ENCODE data around the gene HSPB6. TPM values are rescaled to one million over a fixed set of nuclear protein-coding genes. Genes with fewer than 3 reads are reported as not detected.
"Not testable (repeated sequence)": the region's sequence is repeated elsewhere in the genome, so short reads cannot be mapped to it uniquely, and the experiment has no call there.

Gene HSPB6
- total RNA-seq, 1 donor from 2014 or later, result 21.7 TPM

DNA sequence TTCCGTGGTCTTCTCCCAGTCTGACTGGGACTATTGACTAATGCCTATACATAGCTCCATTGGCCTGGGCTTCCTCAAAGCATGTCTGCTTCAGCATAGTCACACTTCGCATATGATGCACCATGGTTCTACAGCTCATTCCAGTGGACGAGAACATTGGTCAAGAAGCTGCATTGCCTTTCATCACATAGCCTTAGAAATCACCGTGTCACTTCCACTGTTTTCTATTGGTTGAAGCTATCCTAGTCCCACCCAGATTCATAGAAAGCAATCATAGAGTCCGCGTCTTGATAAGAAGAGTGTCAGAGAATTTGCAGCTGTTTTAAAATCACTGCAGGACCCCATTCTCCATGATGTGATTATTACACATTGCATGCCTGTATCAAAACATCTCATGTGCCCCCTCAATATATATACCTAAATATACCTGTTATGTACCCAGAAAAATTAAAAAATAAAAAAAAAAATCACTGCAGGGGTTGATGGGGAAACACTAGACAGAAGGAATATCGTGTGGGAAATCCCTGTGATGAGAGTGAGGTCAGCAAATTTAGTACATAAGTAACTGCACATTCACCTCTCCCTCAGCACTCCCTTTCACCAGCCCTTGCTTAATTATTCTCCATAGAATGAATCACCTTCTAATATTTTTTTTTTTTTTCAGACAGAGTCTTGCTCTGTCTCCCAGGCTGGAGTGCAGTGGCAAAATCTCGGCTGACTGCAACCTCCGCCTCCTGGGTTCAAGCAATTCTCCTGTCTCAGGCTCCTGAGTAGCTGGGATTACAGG lies 16.4 kb upstream of the HSPB6 start:
- H3K9me3 Mint-ChIP-seq, result no peaks in the 10 kb centered on the region
- TF ChIP-seq, protein P1, sequence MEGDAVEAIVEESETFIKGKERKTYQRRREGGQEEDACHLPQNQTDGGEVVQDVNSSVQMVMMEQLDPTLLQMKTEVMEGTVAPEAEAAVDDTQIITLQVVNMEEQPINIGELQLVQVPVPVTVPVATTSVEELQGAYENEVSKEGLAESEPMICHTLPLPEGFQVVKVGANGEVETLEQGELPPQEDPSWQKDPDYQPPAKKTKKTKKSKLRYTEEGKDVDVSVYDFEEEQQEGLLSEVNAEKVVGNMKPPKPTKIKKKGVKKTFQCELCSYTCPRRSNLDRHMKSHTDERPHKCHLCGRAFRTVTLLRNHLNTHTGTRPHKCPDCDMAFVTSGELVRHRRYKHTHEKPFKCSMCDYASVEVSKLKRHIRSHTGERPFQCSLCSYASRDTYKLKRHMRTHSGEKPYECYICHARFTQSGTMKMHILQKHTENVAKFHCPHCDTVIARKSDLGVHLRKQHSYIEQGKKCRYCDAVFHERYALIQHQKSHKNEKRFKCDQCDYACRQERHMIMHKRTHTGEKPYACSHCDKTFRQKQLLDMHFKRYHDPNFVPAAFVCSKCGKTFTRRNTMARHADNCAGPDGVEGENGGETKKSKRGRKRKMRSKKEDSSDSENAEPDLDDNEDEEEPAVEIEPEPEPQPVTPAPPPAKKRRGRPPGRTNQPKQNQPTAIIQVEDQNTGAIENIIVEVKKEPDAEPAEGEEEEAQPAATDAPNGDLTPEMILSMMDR (IDR thresholded peaks at IDR 0.05; ENCODE audit: unreplicated experiment), result no peak
- H3K36me3 Mint-ChIP-seq, result peaks cover 7% of the 10 kb centered on the region
- H3K4me1 Mint-ChIP-seq, result peaks cover 19% of the 10 kb centered on the region
- H3K27ac Mint-ChIP-seq, result no peak overlapping the region
- no peak for DNase-seq (ENCODE audit: low spot score in 2 of 2, unreplicated experiment in 2 of 2)
- H3K27me3 Mint-ChIP-seq (ENCODE audit: low read depth), result no peaks in the 10 kb centered on the region
- H3K4me3 Mint-ChIP-seq, result no peak overlapping the region

DNA sequence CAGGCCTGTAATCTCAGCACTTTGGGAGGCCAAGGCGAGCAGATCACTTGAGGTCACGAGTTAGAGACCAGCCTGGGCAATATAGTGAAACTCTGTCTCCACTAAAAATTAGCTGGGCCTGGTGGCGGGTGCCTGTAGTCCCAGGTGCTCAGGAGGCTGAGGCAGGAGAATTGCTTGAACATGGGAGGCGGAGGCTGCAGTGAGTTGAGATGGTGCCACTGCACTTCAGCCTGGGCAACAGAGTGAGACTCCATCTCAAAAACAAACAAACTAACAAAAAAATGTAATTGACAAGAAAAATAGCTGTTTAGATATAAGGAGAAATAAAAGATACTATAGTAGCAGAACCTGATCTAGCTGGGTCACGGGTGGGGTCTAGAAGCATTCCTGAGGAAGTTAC lies 15.5 kb upstream of the HSPB6 start:
- DNase-seq (ENCODE audit: low spot score in 2 of 2, unreplicated experiment in 2 of 2); H3K27me3 Mint-ChIP-seq (ENCODE audit: low read depth); H3K4me3 Mint-ChIP-seq; H3K27ac Mint-ChIP-seq; H3K36me3 Mint-ChIP-seq; H3K9me3 Mint-ChIP-seq: not testable (repeated sequence)
- H3K4me1 Mint-ChIP-seq, result peaks cover 20% of the 10 kb centered on the region

DNA sequence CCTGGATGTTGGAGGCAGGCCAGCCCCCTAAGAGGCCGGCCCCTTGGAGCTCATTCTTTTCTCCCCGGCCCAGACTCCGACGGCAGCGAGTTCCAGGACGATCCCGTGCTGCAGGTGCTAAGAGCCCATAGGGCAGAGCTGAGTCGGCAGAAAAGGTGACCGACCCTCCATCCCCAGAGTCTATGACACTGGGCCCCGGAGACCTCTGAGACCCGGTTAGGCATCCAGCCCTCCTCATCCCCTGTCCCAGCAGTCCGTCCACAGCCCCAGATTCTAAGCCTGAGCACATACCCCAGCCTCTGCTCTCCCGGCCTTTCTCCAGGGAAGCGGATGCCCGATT lies 11.2 kb upstream of the HSPB6 start:
- no peaks in the 10 kb centered on the region for H3K27me3 Mint-ChIP-seq (ENCODE audit: low read depth)
- H3K27ac Mint-ChIP-seq, result no peak overlapping the region
- TF ChIP-seq, protein P1 (IDR thresholded peaks at IDR 0.05; ENCODE audit: unreplicated experiment), result no peak
- H3K9me3 Mint-ChIP-seq, result no peaks in the 10 kb centered on the region
- H3K4me1 Mint-ChIP-seq, result peaks cover 3% of the 10 kb centered on the region
- H3K4me3 Mint-ChIP-seq, result no peak overlapping the region
- DNase-seq (ENCODE audit: low spot score in 2 of 2, unreplicated experiment in 2 of 2), result no peak
- H3K36me3 Mint-ChIP-seq, result peaks cover 15% of the 10 kb centered on the region

DNA sequence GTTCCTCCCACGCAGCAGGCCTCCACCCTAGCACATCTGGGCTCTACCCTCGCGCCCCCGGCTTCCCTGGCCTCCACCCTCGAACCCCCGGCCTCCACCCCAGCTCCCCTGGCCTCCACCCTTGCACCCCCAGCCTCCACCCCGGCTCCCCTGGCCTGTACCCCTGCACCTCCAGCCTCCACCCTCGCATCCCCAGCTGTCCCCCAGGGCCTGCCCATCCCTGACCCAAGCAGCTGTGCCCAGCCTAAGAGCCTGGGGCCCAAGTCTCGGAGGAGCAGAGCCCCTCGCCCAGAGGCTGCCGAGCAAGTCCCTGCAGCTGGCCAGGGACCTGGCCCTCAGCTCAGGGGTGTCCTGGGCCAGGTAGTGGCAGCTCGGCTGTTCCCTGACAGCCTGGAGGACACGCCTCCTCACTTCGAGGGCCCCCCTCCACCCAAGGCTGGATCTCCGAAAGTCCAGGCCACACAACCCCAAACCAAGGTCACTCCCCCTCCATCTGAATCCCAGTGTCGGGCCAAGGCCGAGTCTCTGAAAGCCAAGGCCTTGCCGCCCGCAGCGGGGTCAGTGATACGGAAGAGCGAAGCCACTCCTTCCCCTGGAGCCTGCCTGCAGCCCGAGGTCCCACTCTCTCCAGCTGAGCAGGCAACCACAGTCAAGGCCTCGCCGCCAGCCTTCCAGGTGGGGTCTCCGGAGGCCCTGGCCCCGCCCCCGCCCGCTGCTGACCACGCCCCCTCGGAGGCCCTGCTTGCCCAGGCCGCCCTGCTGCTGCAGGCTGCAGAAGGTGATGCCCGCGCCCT lies 10.7 kb upstream of the HSPB6 start:
- no peak overlapping the region for H3K4me3 Mint-ChIP-seq
- TF ChIP-seq, protein P1 (IDR thresholded peaks at IDR 0.05; ENCODE audit: unreplicated experiment), result no peak
- H3K27ac Mint-ChIP-seq, result no peak overlapping the region
- H3K27me3 Mint-ChIP-seq (ENCODE audit: low read depth), result no peaks in the 10 kb centered on the region
- no peaks in the 10 kb centered on the region for H3K9me3 Mint-ChIP-seq
- H3K36me3 Mint-ChIP-seq, result peaks cover 15% of the 10 kb centered on the region
- H3K4me1 Mint-ChIP-seq, result peaks cover 3% of the 10 kb centered on the region
- no peak for DNase-seq (ENCODE audit: low spot score in 2 of 2, unreplicated experiment in 2 of 2)

DNA sequence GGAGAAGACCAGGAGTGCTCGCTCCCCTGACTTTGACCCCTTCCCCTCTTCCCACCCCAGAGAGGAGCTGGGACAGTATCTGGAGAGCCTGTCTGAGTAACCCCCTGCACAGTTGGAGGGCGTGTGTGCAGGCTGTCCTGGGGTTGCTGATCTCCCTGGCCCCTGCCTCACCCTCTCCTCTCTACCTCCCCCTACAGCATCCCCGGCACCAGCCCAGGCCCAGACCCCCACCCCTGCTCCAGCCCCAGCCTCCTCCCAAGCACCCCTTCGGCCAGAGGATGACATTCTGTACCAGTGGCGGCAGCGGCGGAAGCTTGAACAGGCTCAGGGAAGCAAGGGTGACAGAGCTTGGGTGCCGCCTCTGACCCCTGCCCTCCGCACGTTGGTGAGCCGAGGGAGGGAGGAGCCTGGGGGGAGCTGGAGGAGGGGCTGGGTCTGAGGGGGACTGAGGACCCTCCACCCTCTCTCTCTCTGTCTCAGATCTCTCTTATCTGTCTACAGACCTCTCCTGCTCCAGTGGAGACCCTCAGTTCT lies 9.8 kb upstream of the HSPB6 start:
- Mint-ChIP-seq H3K36me3 (peaks cover 15% of the 10 kb centered on the region), H3K27me3 (ENCODE audit: low read depth) (no peaks in the 10 kb centered on the region), H3K4me1 (peaks cover 3% of the 10 kb centered on the region), H3K27ac (no peak overlapping the region), H3K4me3 (no peak overlapping the region), H3K9me3 (no peaks in the 10 kb centered on the region)
- DNase-seq (ENCODE audit: low spot score in 2 of 2, unreplicated experiment in 2 of 2), result no peak
- TF ChIP-seq, protein P1 (IDR thresholded peaks at IDR 0.05; ENCODE audit: unreplicated experiment), result no peak
